HCT116 (cell line): ENCODE results near the gene C6orf132. TPM values are rescaled to one million over a fixed set of nuclear protein-coding genes. Genes with fewer than 3 reads are reported as not detected.

Experiments used
- ATAC-seq: fragments of 200-7000 bp; cut with Tn5 transposase; 2 replicates; pipeline ENCODE4 v1.9.1; 2020; ENCODE audit warnings: mild to moderate bottlenecking, moderate library complexity
- BruUV-seq: library from RNA; stranded (reverse); fragments of 400-500 nt; replicated peaks from 2 replicates; lab custom pipeline; 2021; lab: Mats Ljungman, UMichigan
- CTCF ChIA-PET: fragments of 300-600 bp; sonication (Branson Sonifier 250); formaldehyde crosslinking; loops from one replicate; lab custom pipeline; 2021; ENCODE audit warnings: antibody characterized with exemption; lab: Charles Lee
- POLR2A ChIA-PET: fragments of 300-600, 350-600 bp; sonication (Branson Sonifier 250); formaldehyde crosslinking; loops from one replicate; lab custom pipeline; 2021; ENCODE audit warnings: antibody characterized with exemption; lab: Charles Lee
- RAD21 ChIA-PET, 2 experiments: fragments of 300-600 bp; sonication (Branson Sonifier 250); formaldehyde crosslinking; loops; one replicate each; lab custom pipeline; 2023; ENCODE audit warnings: low total read pairs in 2 of 2; ENCODE audit not compliant: uncharacterized antibody in 2 of 2, unreplicated experiment in 2 of 2, low non-redundant PET in 1 of 2; lab: Charles Lee
- DNase-seq: peaks from one replicate; pipeline ENCODE4 v3.0.0-alpha.2; 2010; ENCODE audit warnings: low read depth, low spot score
- H2AFZ ChIP-seq: fragments of 200-600 bp; shearing (Covaris generic), sonication (generic); 2 replicates; pipeline ENCODE4 v1.6.1; 2017; ENCODE audit warnings: low read depth, mixed run types, mixed read lengths, antibody characterized with exemption, low read length; ENCODE audit not compliant: poor library complexity, severe bottlenecking
- H3K27ac ChIP-seq: 2 replicates; pipeline ENCODE4 v1.5.1; 2012; ENCODE audit warnings: low read depth, low read length
- H3K27me3 ChIP-seq: fragments of 200-600 bp; sonication (generic); 2 replicates; pipeline ENCODE4 v1.6.1; 2016; ENCODE audit warnings: mixed run types, low read length, mixed read lengths; ENCODE audit not compliant: insufficient read depth
- H3K36me3 ChIP-seq, 2 experiments: fragments of 200-500 bp in 1 of 2; fragments of 200-600 bp in 1 of 2; sonication (Bioruptor generic) in 1 of 2; sonication (generic) in 1 of 2; 2 replicates each; pipeline versions ENCODE4 v1.5.1 to v1.6.1; 2014 to 2016; ENCODE audit warnings: low read length in 2 of 2, inconsistent platforms in 1 of 2, mixed read lengths in 1 of 2, mixed run types in 1 of 2; ENCODE audit not compliant: insufficient read depth in 2 of 2, control insufficient read depth in 1 of 2
- H3K4me1 ChIP-seq, 2 experiments: fragments of 200-600 bp in 1 of 2; sonication (generic) in 1 of 2; 2 replicates each; pipeline versions ENCODE4 v1.5.1 to v1.6.1; 2012 to 2017; ENCODE audit warnings: low read length in 2 of 2, inconsistent platforms in 1 of 2, mild to moderate bottlenecking in 1 of 2, mixed read lengths in 1 of 2, mixed run types in 1 of 2, moderate library complexity in 1 of 2; ENCODE audit not compliant: insufficient read depth in 2 of 2, control insufficient read depth in 1 of 2
- H3K4me2 ChIP-seq: fragments of 200-600 bp; sonication (generic); 2 replicates; pipeline ENCODE4 v1.6.1; 2017; ENCODE audit warnings: mixed run types, low read length, mixed read lengths
- H3K4me3 ChIP-seq, 2 experiments: fragments of 200-600 bp in 1 of 2; sonication (generic) in 1 of 2; replicated peaks in 1 of 2; 2 replicates each; pipeline ENCODE4 v1.5.1; 2011 to 2016; ENCODE audit warnings: low read length in 2 of 2, control low read depth in 1 of 2, low read depth in 1 of 2, mild to moderate bottlenecking in 1 of 2, mixed read lengths in 1 of 2, mixed run types in 1 of 2
- H3K79me2 ChIP-seq: fragments of 200-600 bp; sonication (generic); 2 replicates; pipeline ENCODE4 v1.6.1; 2017; ENCODE audit warnings: mild to moderate bottlenecking, mixed run types, low read length, moderate library complexity, mixed read lengths; ENCODE audit not compliant: insufficient read depth
- H3K9ac ChIP-seq: fragments of 200-600 bp; sonication (generic); 2 replicates; pipeline ENCODE4 v1.6.1; 2016; ENCODE audit warnings: low read length, mixed read lengths
- H3K9me2 ChIP-seq: fragments of 200-600 bp; sonication (generic), shearing (Covaris generic); 2 replicates; pipeline ENCODE4 v1.6.1; 2017; ENCODE audit warnings: mixed run types, mild to moderate bottlenecking, moderate library complexity; ENCODE audit not compliant: insufficient read depth
- H3K9me3 ChIP-seq, 2 experiments: fragments of 200-500 bp in 1 of 2; fragments of 200-600 bp in 1 of 2; sonication (Bioruptor generic) in 1 of 2; sonication (generic) in 1 of 2; 2 replicates each; pipeline ENCODE4 v1.6.1; 2014 to 2017; ENCODE audit warnings: low read length in 2 of 2, mixed read lengths in 2 of 2, inconsistent platforms in 1 of 2, low read depth in 1 of 2, mild to moderate bottlenecking in 1 of 2, mixed run types in 1 of 2, moderate library complexity in 1 of 2; ENCODE audit not compliant: control insufficient read depth in 1 of 2, insufficient read depth in 1 of 2
- H4K20me1 ChIP-seq: fragments of 200-600 bp; sonication (generic), shearing (Covaris generic); 2 replicates; pipeline ENCODE4 v1.6.1; 2017; ENCODE audit warnings: mixed run types, mild to moderate bottlenecking, moderate library complexity; ENCODE audit not compliant: insufficient read depth
- CBX3 ChIP-seq: IDR thresholded peaks from 2 replicates; pipeline ENCODE4 v1.6.1; 2012; ENCODE audit warnings: low read depth
- EGR1 ChIP-seq: IDR thresholded peaks from 2 replicates; pipeline ENCODE4 v1.6.1; 2012; ENCODE audit warnings: low read depth
- ELF1 ChIP-seq: IDR thresholded peaks from 2 replicates; pipeline ENCODE4 v1.6.1; 2012; ENCODE audit warnings: low read depth, borderline replicate concordance
- POLR2A ChIP-seq: IDR thresholded peaks from 2 replicates; pipeline ENCODE4 v1.7.0; 2011; ENCODE audit warnings: borderline replicate concordance; ENCODE audit not compliant: insufficient read depth, insufficient read length; ENCODE audit errors: extremely low read depth
- POLR2AphosphoS5 ChIP-seq: IDR thresholded peaks from 2 replicates; pipeline ENCODE4 v1.6.1; 2011; ENCODE audit warnings: mild to moderate bottlenecking, low read depth, low read length, moderate library complexity
- RAD21 ChIP-seq: IDR thresholded peaks from 2 replicates; pipeline ENCODE4 v1.6.1; 2012; ENCODE audit warnings: low read depth, mild to moderate bottlenecking
- SIN3A ChIP-seq: IDR thresholded peaks from 2 replicates; pipeline ENCODE4 v1.6.1; 2012; ENCODE audit warnings: low read depth
- SP1 ChIP-seq: IDR thresholded peaks from 2 replicates; pipeline ENCODE4 v1.6.1; 2012; ENCODE audit warnings: low read depth
- TCF7L2 ChIP-seq: IDR thresholded peaks from 2 replicates; pipeline ENCODE4 v1.7.0; 2011; ENCODE audit warnings: borderline replicate concordance, inconsistent platforms; ENCODE audit not compliant: insufficient read depth, insufficient read length; ENCODE audit errors: extremely low read depth
- YY1 ChIP-seq: IDR thresholded peaks from 2 replicates; pipeline ENCODE4 v1.6.1; 2011; ENCODE audit warnings: low read length, low read depth, moderate library complexity, mild to moderate bottlenecking; ENCODE audit not compliant: insufficient replicate concordance; ENCODE audit errors: extremely low read depth
- ZNF274 ChIP-seq: fragments of 200-500 bp; sonication (Bioruptor generic); IDR thresholded peaks from 2 replicates; pipeline ENCODE4 v1.6.1; 2014; ENCODE audit warnings: mild to moderate bottlenecking, low read depth, low read length, inconsistent platforms
- intact Hi-C: fragments of 100-400 bp; cut with micrococcal nuclease; formaldehyde crosslinking; loops from 2 replicates; pipeline ENCODE4 v1.10.0; 2022
- total RNA-seq: library from RNA; stranded (reverse); gene quantifications from one replicate; pipeline ENCODE4 v1.2.1, GENCODE V29; 2021; ENCODE audit not compliant: unreplicated experiment
- TF ChIP-seq, protein P1 (sequence below): IDR thresholded peaks from 2 replicates; pipeline ENCODE4 v1.6.1; 2012; ENCODE audit warnings: low read depth

Gene C6orf132
- total RNA-seq, 1 experiment from 2014 or later = 18.9 TPM

DNA sequence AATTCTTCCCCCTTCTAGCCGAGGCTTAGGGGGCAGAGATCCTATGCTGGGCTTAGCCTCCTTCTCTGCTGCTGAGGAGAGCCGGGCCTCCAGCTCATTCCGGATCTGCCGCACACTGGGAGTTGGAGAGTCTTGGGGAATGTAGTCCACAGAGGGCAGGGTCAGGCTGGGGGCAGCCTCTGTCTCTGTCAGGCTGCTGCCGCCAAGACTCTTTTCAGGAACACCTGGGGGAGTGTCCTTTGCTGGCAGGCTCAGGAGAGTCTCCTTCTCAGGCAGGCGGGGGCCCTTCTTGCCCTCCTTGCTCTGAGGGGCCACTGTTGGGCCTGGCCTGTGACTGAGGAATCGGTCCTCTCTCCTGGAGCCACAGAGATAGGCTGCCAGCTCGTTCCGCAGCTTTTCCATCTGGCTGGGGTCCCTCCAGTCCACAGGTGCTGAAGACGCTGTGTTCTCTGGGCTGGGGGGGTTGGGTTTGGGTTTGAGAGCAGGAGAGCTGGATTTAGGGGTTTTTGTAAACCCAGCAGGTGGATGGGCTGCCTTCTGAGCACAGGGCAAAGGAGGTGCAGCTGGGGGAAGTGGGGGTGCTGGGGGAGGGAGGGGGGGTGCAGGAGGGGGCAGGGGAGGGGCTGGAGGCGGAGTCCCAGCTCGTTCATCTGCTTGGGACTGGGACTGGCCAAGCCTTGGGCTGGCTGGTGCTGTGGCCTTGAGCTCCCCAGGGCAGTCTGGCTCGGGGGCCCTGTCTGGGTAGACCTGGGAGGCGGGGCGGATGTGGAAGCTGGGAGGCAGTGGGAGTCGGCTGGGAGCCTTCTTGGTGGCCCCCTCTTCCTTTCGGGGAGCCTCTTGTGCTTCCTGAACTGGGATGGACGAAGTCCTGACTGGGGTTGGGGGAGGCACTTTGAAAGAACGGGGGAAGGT is 36.1 kb downstream of the C6orf132 start:
- no peak overlapping the region for H2AFZ ChIP-seq
- peaks cover 5 to 19% of the 10 kb centered on the region in 2 experiments for H3K4me1 ChIP-seq
- H3K9me2 ChIP-seq = no peaks in the 10 kb centered on the region
- H3K27ac ChIP-seq = no peak overlapping the region
- BruUV-seq = no TSS peak
- CTCF ChIA-PET = no interaction called here
- no peaks in the 10 kb centered on the region for H4K20me1 ChIP-seq
- H3K4me2 ChIP-seq = no peak overlapping the region
- H3K27me3 ChIP-seq = no peaks in the 10 kb centered on the region
- H3K36me3 ChIP-seq = peaks cover 3 to 14% of the 10 kb centered on the region in 2 experiments; a peak in 2 of 4 replicates
- H3K9ac ChIP-seq = no peak overlapping the region
- POLR2A ChIA-PET = no interaction called here
- no peak for ATAC-seq
- RAD21 ChIA-PET = no interaction called here
- intact Hi-C loops = no loop called here
- no peak for DNase-seq
- no peaks in the 10 kb centered on the region for H3K79me2 ChIP-seq
- H3K4me3 ChIP-seq = no peak overlapping the region
- no peak for TF ChIP-seq EGR1
- no peak for TF ChIP-seq ELF1
- no peak for TF ChIP-seq ZNF274
- TF ChIP-seq TCF7L2 = no peak
- no peak for TF ChIP-seq SIN3A
- TF ChIP-seq YY1 = no peak
- no peak for TF ChIP-seq SP1
- no peaks in the 10 kb centered on the region for H3K9me3 ChIP-seq

DNA sequence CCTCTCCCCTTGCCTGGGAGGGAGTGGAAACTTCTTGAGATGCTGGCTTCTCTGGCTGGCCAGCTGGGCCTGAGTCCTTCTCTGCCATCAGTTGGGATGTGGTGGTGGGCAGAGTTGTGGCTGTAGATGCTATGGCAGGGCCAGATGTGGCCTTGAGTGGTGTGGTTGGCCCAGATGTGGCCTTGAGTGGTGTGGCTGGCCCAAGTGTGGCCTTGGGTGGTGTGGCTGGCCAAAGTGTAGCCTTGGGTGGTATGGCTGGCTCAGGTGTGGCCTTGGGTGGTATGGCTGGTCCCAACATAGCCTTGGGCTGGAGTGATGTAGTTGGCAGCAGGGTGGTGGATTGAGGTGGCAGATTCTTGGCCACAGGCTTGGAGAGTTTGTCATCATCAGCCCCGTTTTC is 36.7 kb downstream of the C6orf132 start:
- ChIA-PET POLR2A (no interaction called here), RAD21 (no interaction called here), CTCF (no interaction called here)
- Histone ChIP-seq H3K4me1 (peaks cover 11 to 25% of the 10 kb centered on the region in 2 experiments), H3K79me2 (no peaks in the 10 kb centered on the region), H3K4me3 (no peak overlapping the region), H3K36me3 (peaks cover 3 to 14% of the 10 kb centered on the region in 2 experiments; a peak in 2 of 4 replicates), H3K9me2 (no peaks in the 10 kb centered on the region), H3K4me2 (no peak overlapping the region), H3K27me3 (no peaks in the 10 kb centered on the region), H3K9ac (no peak overlapping the region), H3K9me3 (no peaks in the 10 kb centered on the region), H3K27ac (no peak overlapping the region)
- no peak for ATAC-seq
- intact Hi-C loops = no loop called here
- no peak for DNase-seq
- no TSS peak for BruUV-seq
- no peak for TF ChIP-seq RAD21
- no peak for TF ChIP-seq CBX3
- no peak for TF ChIP-seq POLR2AphosphoS5
- TF ChIP-seq, protein P1, sequence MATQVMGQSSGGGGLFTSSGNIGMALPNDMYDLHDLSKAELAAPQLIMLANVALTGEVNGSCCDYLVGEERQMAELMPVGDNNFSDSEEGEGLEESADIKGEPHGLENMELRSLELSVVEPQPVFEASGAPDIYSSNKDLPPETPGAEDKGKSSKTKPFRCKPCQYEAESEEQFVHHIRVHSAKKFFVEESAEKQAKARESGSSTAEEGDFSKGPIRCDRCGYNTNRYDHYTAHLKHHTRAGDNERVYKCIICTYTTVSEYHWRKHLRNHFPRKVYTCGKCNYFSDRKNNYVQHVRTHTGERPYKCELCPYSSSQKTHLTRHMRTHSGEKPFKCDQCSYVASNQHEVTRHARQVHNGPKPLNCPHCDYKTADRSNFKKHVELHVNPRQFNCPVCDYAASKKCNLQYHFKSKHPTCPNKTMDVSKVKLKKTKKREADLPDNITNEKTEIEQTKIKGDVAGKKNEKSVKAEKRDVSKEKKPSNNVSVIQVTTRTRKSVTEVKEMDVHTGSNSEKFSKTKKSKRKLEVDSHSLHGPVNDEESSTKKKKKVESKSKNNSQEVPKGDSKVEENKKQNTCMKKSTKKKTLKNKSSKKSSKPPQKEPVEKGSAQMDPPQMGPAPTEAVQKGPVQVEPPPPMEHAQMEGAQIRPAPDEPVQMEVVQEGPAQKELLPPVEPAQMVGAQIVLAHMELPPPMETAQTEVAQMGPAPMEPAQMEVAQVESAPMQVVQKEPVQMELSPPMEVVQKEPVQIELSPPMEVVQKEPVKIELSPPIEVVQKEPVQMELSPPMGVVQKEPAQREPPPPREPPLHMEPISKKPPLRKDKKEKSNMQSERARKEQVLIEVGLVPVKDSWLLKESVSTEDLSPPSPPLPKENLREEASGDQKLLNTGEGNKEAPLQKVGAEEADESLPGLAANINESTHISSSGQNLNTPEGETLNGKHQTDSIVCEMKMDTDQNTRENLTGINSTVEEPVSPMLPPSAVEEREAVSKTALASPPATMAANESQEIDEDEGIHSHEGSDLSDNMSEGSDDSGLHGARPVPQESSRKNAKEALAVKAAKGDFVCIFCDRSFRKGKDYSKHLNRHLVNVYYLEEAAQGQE = no peak
- no peak for TF ChIP-seq SIN3A
- TF ChIP-seq POLR2A = no peak
- TF ChIP-seq ELF1 = no peak
- TF ChIP-seq, all 23 proteins: peak for 0
- Histone ChIP-seq H4K20me1 (no peaks in the 10 kb centered on the region), H2AFZ (no peak overlapping the region)
